HCT116 (cell line): ENCODE data around the gene PCARE. TPM values are rescaled to one million over a fixed set of nuclear protein-coding genes. Genes with fewer than 3 reads are reported as not detected.

Source experiments
- ATAC-seq: fragments of 200-7000 bp; cut with Tn5 transposase; 2 replicates; pipeline ENCODE4 v1.9.1; 2020; ENCODE audit warnings: mild to moderate bottlenecking, moderate library complexity
- BruUV-seq: library from RNA; stranded (reverse); fragments of 400-500 nt; replicated peaks from 2 replicates; lab custom pipeline; 2021; lab: Mats Ljungman, UMichigan
- CTCF ChIA-PET: fragments of 300-600 bp; sonication (Branson Sonifier 250); formaldehyde crosslinking; loops from one replicate; lab custom pipeline; 2021; ENCODE audit warnings: antibody characterized with exemption; lab: Charles Lee
- POLR2A ChIA-PET: fragments of 300-600, 350-600 bp; sonication (Branson Sonifier 250); formaldehyde crosslinking; loops from one replicate; lab custom pipeline; 2021; ENCODE audit warnings: antibody characterized with exemption; lab: Charles Lee
- RAD21 ChIA-PET, 2 experiments: fragments of 300-600 bp; sonication (Branson Sonifier 250); formaldehyde crosslinking; loops; one replicate each; lab custom pipeline; 2023; ENCODE audit warnings: low total read pairs in 2 of 2; ENCODE audit not compliant: uncharacterized antibody in 2 of 2, unreplicated experiment in 2 of 2, low non-redundant PET in 1 of 2; lab: Charles Lee
- DNase-seq: peaks from one replicate; pipeline ENCODE4 v3.0.0-alpha.2; 2010; ENCODE audit warnings: low read depth, low spot score
- H2AFZ ChIP-seq: fragments of 200-600 bp; shearing (Covaris generic), sonication (generic); 2 replicates; pipeline ENCODE4 v1.6.1; 2017; ENCODE audit warnings: low read depth, mixed run types, mixed read lengths, antibody characterized with exemption, low read length; ENCODE audit not compliant: poor library complexity, severe bottlenecking
- H3K27ac ChIP-seq: 2 replicates; pipeline ENCODE4 v1.5.1; 2012; ENCODE audit warnings: low read depth, low read length
- H3K27me3 ChIP-seq: fragments of 200-600 bp; sonication (generic); 2 replicates; pipeline ENCODE4 v1.6.1; 2016; ENCODE audit warnings: mixed run types, low read length, mixed read lengths; ENCODE audit not compliant: insufficient read depth
- H3K36me3 ChIP-seq, 2 experiments: fragments of 200-500 bp in 1 of 2; fragments of 200-600 bp in 1 of 2; sonication (Bioruptor generic) in 1 of 2; sonication (generic) in 1 of 2; 2 replicates each; pipeline versions ENCODE4 v1.5.1 to v1.6.1; 2014 to 2016; ENCODE audit warnings: low read length in 2 of 2, inconsistent platforms in 1 of 2, mixed read lengths in 1 of 2, mixed run types in 1 of 2; ENCODE audit not compliant: insufficient read depth in 2 of 2, control insufficient read depth in 1 of 2
- H3K4me1 ChIP-seq, 2 experiments: fragments of 200-600 bp in 1 of 2; sonication (generic) in 1 of 2; 2 replicates each; pipeline versions ENCODE4 v1.5.1 to v1.6.1; 2012 to 2017; ENCODE audit warnings: low read length in 2 of 2, inconsistent platforms in 1 of 2, mild to moderate bottlenecking in 1 of 2, mixed read lengths in 1 of 2, mixed run types in 1 of 2, moderate library complexity in 1 of 2; ENCODE audit not compliant: insufficient read depth in 2 of 2, control insufficient read depth in 1 of 2
- H3K4me2 ChIP-seq: fragments of 200-600 bp; sonication (generic); 2 replicates; pipeline ENCODE4 v1.6.1; 2017; ENCODE audit warnings: mixed run types, low read length, mixed read lengths
- H3K4me3 ChIP-seq, 2 experiments: fragments of 200-600 bp in 1 of 2; sonication (generic) in 1 of 2; replicated peaks in 1 of 2; 2 replicates each; pipeline ENCODE4 v1.5.1; 2011 to 2016; ENCODE audit warnings: low read length in 2 of 2, control low read depth in 1 of 2, low read depth in 1 of 2, mild to moderate bottlenecking in 1 of 2, mixed read lengths in 1 of 2, mixed run types in 1 of 2
- H3K79me2 ChIP-seq: fragments of 200-600 bp; sonication (generic); 2 replicates; pipeline ENCODE4 v1.6.1; 2017; ENCODE audit warnings: mild to moderate bottlenecking, mixed run types, low read length, moderate library complexity, mixed read lengths; ENCODE audit not compliant: insufficient read depth
- H3K9ac ChIP-seq: fragments of 200-600 bp; sonication (generic); 2 replicates; pipeline ENCODE4 v1.6.1; 2016; ENCODE audit warnings: low read length, mixed read lengths
- H3K9me2 ChIP-seq: fragments of 200-600 bp; sonication (generic), shearing (Covaris generic); 2 replicates; pipeline ENCODE4 v1.6.1; 2017; ENCODE audit warnings: mixed run types, mild to moderate bottlenecking, moderate library complexity; ENCODE audit not compliant: insufficient read depth
- H3K9me3 ChIP-seq, 2 experiments: fragments of 200-500 bp in 1 of 2; fragments of 200-600 bp in 1 of 2; sonication (Bioruptor generic) in 1 of 2; sonication (generic) in 1 of 2; 2 replicates each; pipeline ENCODE4 v1.6.1; 2014 to 2017; ENCODE audit warnings: low read length in 2 of 2, mixed read lengths in 2 of 2, inconsistent platforms in 1 of 2, low read depth in 1 of 2, mild to moderate bottlenecking in 1 of 2, mixed run types in 1 of 2, moderate library complexity in 1 of 2; ENCODE audit not compliant: control insufficient read depth in 1 of 2, insufficient read depth in 1 of 2
- H4K20me1 ChIP-seq: fragments of 200-600 bp; sonication (generic), shearing (Covaris generic); 2 replicates; pipeline ENCODE4 v1.6.1; 2017; ENCODE audit warnings: mixed run types, mild to moderate bottlenecking, moderate library complexity; ENCODE audit not compliant: insufficient read depth
- CBX3 ChIP-seq: IDR thresholded peaks from 2 replicates; pipeline ENCODE4 v1.6.1; 2012; ENCODE audit warnings: low read depth
- CEBPB ChIP-seq: IDR thresholded peaks from 2 replicates; pipeline ENCODE4 v1.6.1; 2012; ENCODE audit warnings: low read depth
- EGR1 ChIP-seq: IDR thresholded peaks from 2 replicates; pipeline ENCODE4 v1.6.1; 2012; ENCODE audit warnings: low read depth
- ELF1 ChIP-seq: IDR thresholded peaks from 2 replicates; pipeline ENCODE4 v1.6.1; 2012; ENCODE audit warnings: low read depth, borderline replicate concordance
- EZH2 ChIP-seq: fragments of 200-600 bp; sonication (generic); IDR thresholded peaks from 2 replicates; pipeline ENCODE4 v1.6.1; 2017; ENCODE audit warnings: antibody characterized with exemption, mixed run types
- EZH2phosphoT487 ChIP-seq: fragments of 200-600 bp; IDR thresholded peaks from 2 replicates; pipeline ENCODE4 v1.6.1; 2018; ENCODE audit warnings: antibody characterized with exemption, borderline replicate concordance
- FOSL1 ChIP-seq: IDR thresholded peaks from 2 replicates; pipeline ENCODE4 v1.6.1; 2012; ENCODE audit warnings: low read depth
- JUND ChIP-seq: IDR thresholded peaks from 2 replicates; pipeline ENCODE4 v1.6.1; 2012
- POLR2A ChIP-seq: IDR thresholded peaks from 2 replicates; pipeline ENCODE4 v1.7.0; 2011; ENCODE audit warnings: borderline replicate concordance; ENCODE audit not compliant: insufficient read depth, insufficient read length; ENCODE audit errors: extremely low read depth
- SP1 ChIP-seq: IDR thresholded peaks from 2 replicates; pipeline ENCODE4 v1.6.1; 2012; ENCODE audit warnings: low read depth
- ZFX ChIP-seq: fragments of 450-650 bp; IDR thresholded peaks from 2 replicates; pipeline ENCODE4 v1.6.1; 2017
- ZNF274 ChIP-seq: fragments of 200-500 bp; sonication (Bioruptor generic); IDR thresholded peaks from 2 replicates; pipeline ENCODE4 v1.6.1; 2014; ENCODE audit warnings: mild to moderate bottlenecking, low read depth, low read length, inconsistent platforms
- intact Hi-C: fragments of 100-400 bp; cut with micrococcal nuclease; formaldehyde crosslinking; loops from 2 replicates; pipeline ENCODE4 v1.10.0; 2022
- total RNA-seq: library from RNA; stranded (reverse); gene quantifications from one replicate; pipeline ENCODE4 v1.2.1, GENCODE V29; 2021; ENCODE audit not compliant: unreplicated experiment
- TF ChIP-seq, protein P1 (sequence below), 3 experiments: fragments of 200-600 bp in 1 of 3; sonication (generic) in 1 of 3; IDR thresholded peaks in 2 of 3; conservative IDR thresholded peaks in 1 of 3; 2 replicates each; pipeline ENCODE4 v1.5.1; 2012 to 2017; ENCODE audit warnings: low read depth in 2 of 3, low read length in 2 of 3, antibody characterized with exemption in 1 of 3, borderline replicate concordance in 1 of 3, control low read depth in 1 of 3, mild to moderate bottlenecking in 1 of 3, mixed read lengths in 1 of 3, mixed run types in 1 of 3, moderate library complexity in 1 of 3; ENCODE audit not compliant: insufficient read depth in 1 of 3
- TF ChIP-seq, protein P2 (sequence below): IDR thresholded peaks from 2 replicates; pipeline ENCODE4 v1.6.1; 2012

The PCARE gene
- total RNA-seq, 1 experiment from 2014 or later, result not detected

DNA sequence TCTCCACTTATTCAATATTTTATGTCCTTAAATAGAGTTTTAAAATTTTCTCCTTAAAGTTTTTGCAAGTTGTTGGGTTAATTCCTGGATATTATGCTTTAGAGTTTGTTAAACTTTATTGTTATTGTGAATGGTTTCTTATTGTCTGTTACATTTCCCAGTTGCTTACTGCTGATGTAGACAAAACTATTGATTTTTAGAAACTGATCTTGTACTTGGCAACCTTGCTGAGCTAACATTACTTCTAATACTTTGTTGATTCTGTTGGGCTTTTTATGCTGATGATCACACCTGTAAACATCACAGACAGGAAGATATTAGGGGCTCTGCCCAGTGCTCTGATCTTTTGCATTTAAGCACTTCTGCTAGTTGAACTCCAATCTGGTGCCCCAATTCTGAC lies 38.1 kb upstream of the PCARE start:
- ChIA-PET POLR2A (no interaction called here), CTCF (no interaction called here), RAD21 (no interaction called here)
- Histone ChIP-seq H3K4me2 (peak overlapping the region; percentile 77), H3K9me3 (no peaks in the 10 kb centered on the region), H3K27ac (no peak overlapping the region), H3K79me2 (peaks cover 17% of the 10 kb centered on the region), H3K36me3 (no peaks in the 10 kb centered on the region), H3K9ac (0 out of 2 replicates have a peak overlapping the region, but pooled peaks have one; percentile 69), H3K27me3 (no peaks in the 10 kb centered on the region), H3K4me3 (no peak overlapping the region), H4K20me1 (no peaks in the 10 kb centered on the region), H3K4me1 (peaks cover 27 to 70% of the 10 kb centered on the region in 2 experiments), H2AFZ (peak overlapping the region; percentile 74), H3K9me2 (no peaks in the 10 kb centered on the region)
- DNase-seq (no peak), ATAC-seq (no peak)
- BruUV-seq, result no TSS peak
- intact Hi-C loops, result no loop called here
- TF ChIP-seq EZH2phosphoT487 (no peak), ZFX (no peak), POLR2A (no peak), EGR1 (no peak), ZNF274 (no peak)

DNA sequence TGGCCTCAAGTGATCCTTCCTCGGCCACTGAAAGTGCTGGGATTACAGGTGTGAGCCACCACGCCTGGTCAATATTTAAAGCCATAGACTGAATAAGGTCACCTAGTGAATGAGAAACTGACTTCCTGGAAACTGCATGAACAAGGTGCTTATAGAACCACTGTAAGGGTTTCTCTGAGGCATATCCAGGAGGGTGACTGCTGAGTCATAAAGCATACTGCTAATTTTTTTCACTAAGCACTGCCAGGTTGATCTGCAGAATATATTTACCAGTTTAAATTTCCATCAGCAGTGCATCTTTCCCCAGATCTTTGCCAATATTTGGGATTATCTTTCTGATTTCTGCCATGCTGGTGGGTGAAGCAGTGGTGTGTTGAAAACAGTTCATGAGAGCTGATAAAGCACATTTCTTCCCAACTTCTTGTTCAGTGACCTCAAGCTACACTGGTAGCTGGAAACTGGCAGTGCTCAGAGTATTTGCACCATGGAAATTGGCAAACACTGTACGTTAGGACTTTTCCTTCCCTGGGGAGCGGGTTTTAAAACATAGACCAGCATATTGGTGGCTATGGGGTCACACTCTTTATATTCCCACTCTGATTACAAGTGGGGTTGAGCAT lies 36.7 kb upstream of the PCARE start:
- Histone ChIP-seq H3K9me3 (no peaks in the 10 kb centered on the region), H3K36me3 (no peaks in the 10 kb centered on the region), H3K9me2 (no peaks in the 10 kb centered on the region), H3K27me3 (no peaks in the 10 kb centered on the region), H3K79me2 (peaks cover 3% of the 10 kb centered on the region), H3K27ac (no peak overlapping the region), H3K9ac (no peak overlapping the region), H3K4me1 (peaks cover 25 to 71% of the 10 kb centered on the region in 2 experiments; a peak in 3 of 4 replicates), H2AFZ (peak overlapping the region; percentile 74), H4K20me1 (no peaks in the 10 kb centered on the region), H3K4me2 (peak overlapping the region; percentile 38), H3K4me3 (no peak overlapping the region)
- intact Hi-C loops, result no loop called here
- TF ChIP-seq, protein P1, sequence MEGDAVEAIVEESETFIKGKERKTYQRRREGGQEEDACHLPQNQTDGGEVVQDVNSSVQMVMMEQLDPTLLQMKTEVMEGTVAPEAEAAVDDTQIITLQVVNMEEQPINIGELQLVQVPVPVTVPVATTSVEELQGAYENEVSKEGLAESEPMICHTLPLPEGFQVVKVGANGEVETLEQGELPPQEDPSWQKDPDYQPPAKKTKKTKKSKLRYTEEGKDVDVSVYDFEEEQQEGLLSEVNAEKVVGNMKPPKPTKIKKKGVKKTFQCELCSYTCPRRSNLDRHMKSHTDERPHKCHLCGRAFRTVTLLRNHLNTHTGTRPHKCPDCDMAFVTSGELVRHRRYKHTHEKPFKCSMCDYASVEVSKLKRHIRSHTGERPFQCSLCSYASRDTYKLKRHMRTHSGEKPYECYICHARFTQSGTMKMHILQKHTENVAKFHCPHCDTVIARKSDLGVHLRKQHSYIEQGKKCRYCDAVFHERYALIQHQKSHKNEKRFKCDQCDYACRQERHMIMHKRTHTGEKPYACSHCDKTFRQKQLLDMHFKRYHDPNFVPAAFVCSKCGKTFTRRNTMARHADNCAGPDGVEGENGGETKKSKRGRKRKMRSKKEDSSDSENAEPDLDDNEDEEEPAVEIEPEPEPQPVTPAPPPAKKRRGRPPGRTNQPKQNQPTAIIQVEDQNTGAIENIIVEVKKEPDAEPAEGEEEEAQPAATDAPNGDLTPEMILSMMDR (IDR thresholded peaks at IDR 0.05 in 2 of 3, conservative IDR thresholded peaks at IDR 0.05 in 1 of 3; ENCODE audit: borderline replicate concordance in 1 of 3, insufficient read depth in 1 of 3, low read depth in 2 of 3, low read length in 2 of 3), result no peak
- TF ChIP-seq CEBPB (no peak), JUND (peak; percentile 45), FOSL1 (peak; percentile 59), EZH2 (no peak), SP1 (0 out of 2 replicates have a peak, but pooled peaks have one; percentile 30), ELF1 (no peak), CBX3 (peak; percentile 64), POLR2A (no peak)
- TF ChIP-seq, protein P2, sequence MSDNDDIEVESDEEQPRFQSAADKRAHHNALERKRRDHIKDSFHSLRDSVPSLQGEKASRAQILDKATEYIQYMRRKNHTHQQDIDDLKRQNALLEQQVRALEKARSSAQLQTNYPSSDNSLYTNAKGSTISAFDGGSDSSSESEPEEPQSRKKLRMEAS, result peak; percentile 42; the same call in 1 of the 2 replicates
- BruUV-seq, result no TSS peak
- ChIA-PET CTCF (no interaction called here), RAD21 (no interaction called here), POLR2A (interaction anchor here (1.1 kb wide), 1 partner anchor 8 kb away, joined by 4 read pairs; no protein-coding TSS in a partner anchor)
- no peak for ATAC-seq
- DNase-seq, result no peak
